HCT116 (cell line): ENCODE data around the gene GFPT2. TPM values are rescaled to one million over a fixed set of nuclear protein-coding genes. Genes with fewer than 3 reads are reported as not detected.

Experiments
- ATAC-seq: fragments of 200-7000 bp; cut with Tn5 transposase; 2 replicates; pipeline ENCODE4 v1.9.1; 2020; ENCODE audit warnings: mild to moderate bottlenecking, moderate library complexity
- BruUV-seq: library from RNA; stranded (reverse); fragments of 400-500 nt; replicated peaks from 2 replicates; lab custom pipeline; 2021; lab: Mats Ljungman, UMichigan
- CTCF ChIA-PET: fragments of 300-600 bp; sonication (Branson Sonifier 250); formaldehyde crosslinking; loops from one replicate; lab custom pipeline; 2021; ENCODE audit warnings: antibody characterized with exemption; lab: Charles Lee
- POLR2A ChIA-PET: fragments of 300-600, 350-600 bp; sonication (Branson Sonifier 250); formaldehyde crosslinking; loops from one replicate; lab custom pipeline; 2021; ENCODE audit warnings: antibody characterized with exemption; lab: Charles Lee
- RAD21 ChIA-PET, 2 experiments: fragments of 300-600 bp; sonication (Branson Sonifier 250); formaldehyde crosslinking; loops; one replicate each; lab custom pipeline; 2023; ENCODE audit warnings: low total read pairs in 2 of 2; ENCODE audit not compliant: uncharacterized antibody in 2 of 2, unreplicated experiment in 2 of 2, low non-redundant PET in 1 of 2; lab: Charles Lee
- DNase-seq: peaks from one replicate; pipeline ENCODE4 v3.0.0-alpha.2; 2010; ENCODE audit warnings: low read depth, low spot score
- H2AFZ ChIP-seq: fragments of 200-600 bp; shearing (Covaris generic), sonication (generic); 2 replicates; pipeline ENCODE4 v1.6.1; 2017; ENCODE audit warnings: low read depth, mixed run types, mixed read lengths, antibody characterized with exemption, low read length; ENCODE audit not compliant: poor library complexity, severe bottlenecking
- H3K27ac ChIP-seq: 2 replicates; pipeline ENCODE4 v1.5.1; 2012; ENCODE audit warnings: low read depth, low read length
- H3K27me3 ChIP-seq: fragments of 200-600 bp; sonication (generic); 2 replicates; pipeline ENCODE4 v1.6.1; 2016; ENCODE audit warnings: mixed run types, low read length, mixed read lengths; ENCODE audit not compliant: insufficient read depth
- H3K36me3 ChIP-seq, 2 experiments: fragments of 200-500 bp in 1 of 2; fragments of 200-600 bp in 1 of 2; sonication (Bioruptor generic) in 1 of 2; sonication (generic) in 1 of 2; 2 replicates each; pipeline versions ENCODE4 v1.5.1 to v1.6.1; 2014 to 2016; ENCODE audit warnings: low read length in 2 of 2, inconsistent platforms in 1 of 2, mixed read lengths in 1 of 2, mixed run types in 1 of 2; ENCODE audit not compliant: insufficient read depth in 2 of 2, control insufficient read depth in 1 of 2
- H3K4me1 ChIP-seq, 2 experiments: fragments of 200-600 bp in 1 of 2; sonication (generic) in 1 of 2; 2 replicates each; pipeline versions ENCODE4 v1.5.1 to v1.6.1; 2012 to 2017; ENCODE audit warnings: low read length in 2 of 2, inconsistent platforms in 1 of 2, mild to moderate bottlenecking in 1 of 2, mixed read lengths in 1 of 2, mixed run types in 1 of 2, moderate library complexity in 1 of 2; ENCODE audit not compliant: insufficient read depth in 2 of 2, control insufficient read depth in 1 of 2
- H3K4me2 ChIP-seq: fragments of 200-600 bp; sonication (generic); 2 replicates; pipeline ENCODE4 v1.6.1; 2017; ENCODE audit warnings: mixed run types, low read length, mixed read lengths
- H3K4me3 ChIP-seq, 2 experiments: fragments of 200-600 bp in 1 of 2; sonication (generic) in 1 of 2; replicated peaks in 1 of 2; 2 replicates each; pipeline ENCODE4 v1.5.1; 2011 to 2016; ENCODE audit warnings: low read length in 2 of 2, control low read depth in 1 of 2, low read depth in 1 of 2, mild to moderate bottlenecking in 1 of 2, mixed read lengths in 1 of 2, mixed run types in 1 of 2
- H3K79me2 ChIP-seq: fragments of 200-600 bp; sonication (generic); 2 replicates; pipeline ENCODE4 v1.6.1; 2017; ENCODE audit warnings: mild to moderate bottlenecking, mixed run types, low read length, moderate library complexity, mixed read lengths; ENCODE audit not compliant: insufficient read depth
- H3K9ac ChIP-seq: fragments of 200-600 bp; sonication (generic); 2 replicates; pipeline ENCODE4 v1.6.1; 2016; ENCODE audit warnings: low read length, mixed read lengths
- H3K9me2 ChIP-seq: fragments of 200-600 bp; sonication (generic), shearing (Covaris generic); 2 replicates; pipeline ENCODE4 v1.6.1; 2017; ENCODE audit warnings: mixed run types, mild to moderate bottlenecking, moderate library complexity; ENCODE audit not compliant: insufficient read depth
- H3K9me3 ChIP-seq, 2 experiments: fragments of 200-500 bp in 1 of 2; fragments of 200-600 bp in 1 of 2; sonication (Bioruptor generic) in 1 of 2; sonication (generic) in 1 of 2; 2 replicates each; pipeline ENCODE4 v1.6.1; 2014 to 2017; ENCODE audit warnings: low read length in 2 of 2, mixed read lengths in 2 of 2, inconsistent platforms in 1 of 2, low read depth in 1 of 2, mild to moderate bottlenecking in 1 of 2, mixed run types in 1 of 2, moderate library complexity in 1 of 2; ENCODE audit not compliant: control insufficient read depth in 1 of 2, insufficient read depth in 1 of 2
- H4K20me1 ChIP-seq: fragments of 200-600 bp; sonication (generic), shearing (Covaris generic); 2 replicates; pipeline ENCODE4 v1.6.1; 2017; ENCODE audit warnings: mixed run types, mild to moderate bottlenecking, moderate library complexity; ENCODE audit not compliant: insufficient read depth
- CEBPB ChIP-seq: IDR thresholded peaks from 2 replicates; pipeline ENCODE4 v1.6.1; 2012; ENCODE audit warnings: low read depth
- EGR1 ChIP-seq: IDR thresholded peaks from 2 replicates; pipeline ENCODE4 v1.6.1; 2012; ENCODE audit warnings: low read depth
- EZH2phosphoT487 ChIP-seq: fragments of 200-600 bp; IDR thresholded peaks from 2 replicates; pipeline ENCODE4 v1.6.1; 2018; ENCODE audit warnings: antibody characterized with exemption, borderline replicate concordance
- FOSL1 ChIP-seq: IDR thresholded peaks from 2 replicates; pipeline ENCODE4 v1.6.1; 2012; ENCODE audit warnings: low read depth
- POLR2A ChIP-seq: IDR thresholded peaks from 2 replicates; pipeline ENCODE4 v1.7.0; 2011; ENCODE audit warnings: borderline replicate concordance; ENCODE audit not compliant: insufficient read depth, insufficient read length; ENCODE audit errors: extremely low read depth
- POLR2AphosphoS5 ChIP-seq: IDR thresholded peaks from 2 replicates; pipeline ENCODE4 v1.6.1; 2011; ENCODE audit warnings: mild to moderate bottlenecking, low read depth, low read length, moderate library complexity
- SIN3A ChIP-seq: IDR thresholded peaks from 2 replicates; pipeline ENCODE4 v1.6.1; 2012; ENCODE audit warnings: low read depth
- SRF ChIP-seq: IDR thresholded peaks from 2 replicates; pipeline ENCODE4 v1.6.1; 2012; ENCODE audit warnings: low read depth
- TCF7L2 ChIP-seq: IDR thresholded peaks from 2 replicates; pipeline ENCODE4 v1.7.0; 2011; ENCODE audit warnings: borderline replicate concordance, inconsistent platforms; ENCODE audit not compliant: insufficient read depth, insufficient read length; ENCODE audit errors: extremely low read depth
- YY1 ChIP-seq: IDR thresholded peaks from 2 replicates; pipeline ENCODE4 v1.6.1; 2011; ENCODE audit warnings: low read length, low read depth, moderate library complexity, mild to moderate bottlenecking; ENCODE audit not compliant: insufficient replicate concordance; ENCODE audit errors: extremely low read depth
- ZFX ChIP-seq: fragments of 450-650 bp; IDR thresholded peaks from 2 replicates; pipeline ENCODE4 v1.6.1; 2017
- intact Hi-C: fragments of 100-400 bp; cut with micrococcal nuclease; formaldehyde crosslinking; loops from 2 replicates; pipeline ENCODE4 v1.10.0; 2022
- total RNA-seq: library from RNA; stranded (reverse); gene quantifications from one replicate; pipeline ENCODE4 v1.2.1, GENCODE V29; 2021; ENCODE audit not compliant: unreplicated experiment
- TF ChIP-seq, protein P1 (sequence below): IDR thresholded peaks from 2 replicates; pipeline ENCODE4 v1.6.1; 2012
- TF ChIP-seq, protein P2 (sequence below), 3 experiments: fragments of 200-600 bp in 1 of 3; sonication (generic) in 1 of 3; IDR thresholded peaks in 2 of 3; conservative IDR thresholded peaks in 1 of 3; 2 replicates each; pipeline ENCODE4 v1.5.1; 2012 to 2017; ENCODE audit warnings: low read depth in 2 of 3, low read length in 2 of 3, antibody characterized with exemption in 1 of 3, borderline replicate concordance in 1 of 3, control low read depth in 1 of 3, mild to moderate bottlenecking in 1 of 3, mixed read lengths in 1 of 3, mixed run types in 1 of 3, moderate library complexity in 1 of 3; ENCODE audit not compliant: insufficient read depth in 1 of 3
- TF ChIP-seq, protein P3 (sequence below): IDR thresholded peaks from 2 replicates; pipeline ENCODE4 v1.6.1; 2012
- TF ChIP-seq, protein P4 (sequence below): IDR thresholded peaks from 2 replicates; pipeline ENCODE4 v1.6.1; 2011; ENCODE audit warnings: mild to moderate bottlenecking, low read length, moderate library complexity; ENCODE audit not compliant: insufficient replicate concordance; ENCODE audit errors: extremely low read depth
- TF ChIP-seq, protein P5 (sequence below): IDR thresholded peaks from 2 replicates; pipeline ENCODE4 v1.6.1; 2012; ENCODE audit warnings: low read depth

The GFPT2 gene
- total RNA-seq, 1 experiment from 2014 or later, result 16.1 TPM

DNA sequence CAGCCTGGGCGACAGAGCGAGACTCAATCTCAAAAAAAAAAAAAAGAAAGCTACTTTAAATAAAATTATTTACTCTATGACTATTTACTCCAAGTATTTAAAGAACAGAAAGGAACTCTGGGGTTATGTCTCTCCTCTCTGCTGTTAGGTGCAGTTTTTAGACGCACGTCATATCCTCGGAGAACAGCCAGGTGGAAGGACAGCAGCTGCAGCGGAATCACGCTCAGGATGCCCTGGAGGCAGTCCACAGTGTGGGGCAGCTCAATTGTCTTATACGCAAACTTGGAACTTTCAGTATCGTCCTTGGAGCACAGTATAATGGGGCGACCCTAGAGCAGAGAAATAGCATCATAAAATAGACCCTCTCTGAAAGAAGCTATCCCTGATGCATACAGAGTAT lies 50.9 kb downstream of the GFPT2 start:
- CTCF ChIA-PET, result interaction anchor here (0.5 kb wide), 1 partner anchor 180 kb away, joined by 5 read pairs; no protein-coding TSS in a partner anchor
- no peaks in the 10 kb centered on the region for H3K36me3 ChIP-seq
- POLR2A ChIA-PET, result no interaction called here
- H3K9me2 ChIP-seq, result no peaks in the 10 kb centered on the region
- ATAC-seq (no peak), DNase-seq (no peak)
- intact Hi-C loops, result no loop called here
- TF ChIP-seq SIN3A (no peak), ZFX (no peak), CEBPB (no peak), FOSL1 (no peak), SRF (no peak), EGR1 (no peak), YY1 (no peak), POLR2A (no peak), EZH2phosphoT487 (no peak), POLR2AphosphoS5 (no peak), TCF7L2 (no peak)
- TF ChIP-seq, protein P1, sequence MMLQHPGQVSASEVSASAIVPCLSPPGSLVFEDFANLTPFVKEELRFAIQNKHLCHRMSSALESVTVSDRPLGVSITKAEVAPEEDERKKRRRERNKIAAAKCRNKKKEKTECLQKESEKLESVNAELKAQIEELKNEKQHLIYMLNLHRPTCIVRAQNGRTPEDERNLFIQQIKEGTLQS, result no peak
- TF ChIP-seq, protein P2, sequence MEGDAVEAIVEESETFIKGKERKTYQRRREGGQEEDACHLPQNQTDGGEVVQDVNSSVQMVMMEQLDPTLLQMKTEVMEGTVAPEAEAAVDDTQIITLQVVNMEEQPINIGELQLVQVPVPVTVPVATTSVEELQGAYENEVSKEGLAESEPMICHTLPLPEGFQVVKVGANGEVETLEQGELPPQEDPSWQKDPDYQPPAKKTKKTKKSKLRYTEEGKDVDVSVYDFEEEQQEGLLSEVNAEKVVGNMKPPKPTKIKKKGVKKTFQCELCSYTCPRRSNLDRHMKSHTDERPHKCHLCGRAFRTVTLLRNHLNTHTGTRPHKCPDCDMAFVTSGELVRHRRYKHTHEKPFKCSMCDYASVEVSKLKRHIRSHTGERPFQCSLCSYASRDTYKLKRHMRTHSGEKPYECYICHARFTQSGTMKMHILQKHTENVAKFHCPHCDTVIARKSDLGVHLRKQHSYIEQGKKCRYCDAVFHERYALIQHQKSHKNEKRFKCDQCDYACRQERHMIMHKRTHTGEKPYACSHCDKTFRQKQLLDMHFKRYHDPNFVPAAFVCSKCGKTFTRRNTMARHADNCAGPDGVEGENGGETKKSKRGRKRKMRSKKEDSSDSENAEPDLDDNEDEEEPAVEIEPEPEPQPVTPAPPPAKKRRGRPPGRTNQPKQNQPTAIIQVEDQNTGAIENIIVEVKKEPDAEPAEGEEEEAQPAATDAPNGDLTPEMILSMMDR (IDR thresholded peaks at IDR 0.05 in 2 of 3, conservative IDR thresholded peaks at IDR 0.05 in 1 of 3; ENCODE audit: borderline replicate concordance in 1 of 3, insufficient read depth in 1 of 3, low read depth in 2 of 3, low read length in 2 of 3), result no peak
- TF ChIP-seq, protein P3, sequence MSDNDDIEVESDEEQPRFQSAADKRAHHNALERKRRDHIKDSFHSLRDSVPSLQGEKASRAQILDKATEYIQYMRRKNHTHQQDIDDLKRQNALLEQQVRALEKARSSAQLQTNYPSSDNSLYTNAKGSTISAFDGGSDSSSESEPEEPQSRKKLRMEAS, result no peak
- TF ChIP-seq, protein P4, sequence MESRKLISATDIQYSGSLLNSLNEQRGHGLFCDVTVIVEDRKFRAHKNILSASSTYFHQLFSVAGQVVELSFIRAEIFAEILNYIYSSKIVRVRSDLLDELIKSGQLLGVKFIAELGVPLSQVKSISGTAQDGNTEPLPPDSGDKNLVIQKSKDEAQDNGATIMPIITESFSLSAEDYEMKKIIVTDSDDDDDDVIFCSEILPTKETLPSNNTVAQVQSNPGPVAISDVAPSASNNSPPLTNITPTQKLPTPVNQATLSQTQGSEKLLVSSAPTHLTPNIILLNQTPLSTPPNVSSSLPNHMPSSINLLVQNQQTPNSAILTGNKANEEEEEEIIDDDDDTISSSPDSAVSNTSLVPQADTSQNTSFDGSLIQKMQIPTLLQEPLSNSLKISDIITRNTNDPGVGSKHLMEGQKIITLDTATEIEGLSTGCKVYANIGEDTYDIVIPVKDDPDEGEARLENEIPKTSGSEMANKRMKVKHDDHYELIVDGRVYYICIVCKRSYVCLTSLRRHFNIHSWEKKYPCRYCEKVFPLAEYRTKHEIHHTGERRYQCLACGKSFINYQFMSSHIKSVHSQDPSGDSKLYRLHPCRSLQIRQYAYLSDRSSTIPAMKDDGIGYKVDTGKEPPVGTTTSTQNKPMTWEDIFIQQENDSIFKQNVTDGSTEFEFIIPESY, result no peak
- TF ChIP-seq, protein P5, sequence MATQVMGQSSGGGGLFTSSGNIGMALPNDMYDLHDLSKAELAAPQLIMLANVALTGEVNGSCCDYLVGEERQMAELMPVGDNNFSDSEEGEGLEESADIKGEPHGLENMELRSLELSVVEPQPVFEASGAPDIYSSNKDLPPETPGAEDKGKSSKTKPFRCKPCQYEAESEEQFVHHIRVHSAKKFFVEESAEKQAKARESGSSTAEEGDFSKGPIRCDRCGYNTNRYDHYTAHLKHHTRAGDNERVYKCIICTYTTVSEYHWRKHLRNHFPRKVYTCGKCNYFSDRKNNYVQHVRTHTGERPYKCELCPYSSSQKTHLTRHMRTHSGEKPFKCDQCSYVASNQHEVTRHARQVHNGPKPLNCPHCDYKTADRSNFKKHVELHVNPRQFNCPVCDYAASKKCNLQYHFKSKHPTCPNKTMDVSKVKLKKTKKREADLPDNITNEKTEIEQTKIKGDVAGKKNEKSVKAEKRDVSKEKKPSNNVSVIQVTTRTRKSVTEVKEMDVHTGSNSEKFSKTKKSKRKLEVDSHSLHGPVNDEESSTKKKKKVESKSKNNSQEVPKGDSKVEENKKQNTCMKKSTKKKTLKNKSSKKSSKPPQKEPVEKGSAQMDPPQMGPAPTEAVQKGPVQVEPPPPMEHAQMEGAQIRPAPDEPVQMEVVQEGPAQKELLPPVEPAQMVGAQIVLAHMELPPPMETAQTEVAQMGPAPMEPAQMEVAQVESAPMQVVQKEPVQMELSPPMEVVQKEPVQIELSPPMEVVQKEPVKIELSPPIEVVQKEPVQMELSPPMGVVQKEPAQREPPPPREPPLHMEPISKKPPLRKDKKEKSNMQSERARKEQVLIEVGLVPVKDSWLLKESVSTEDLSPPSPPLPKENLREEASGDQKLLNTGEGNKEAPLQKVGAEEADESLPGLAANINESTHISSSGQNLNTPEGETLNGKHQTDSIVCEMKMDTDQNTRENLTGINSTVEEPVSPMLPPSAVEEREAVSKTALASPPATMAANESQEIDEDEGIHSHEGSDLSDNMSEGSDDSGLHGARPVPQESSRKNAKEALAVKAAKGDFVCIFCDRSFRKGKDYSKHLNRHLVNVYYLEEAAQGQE, result no peak
- BruUV-seq, result no TSS peak
- RAD21 ChIA-PET, result no interaction called here
- no peak overlapping the region for H3K9ac ChIP-seq
- no peaks in the 10 kb centered on the region for H3K27me3 ChIP-seq
- no peak overlapping the region for H3K4me3 ChIP-seq
- no peak overlapping the region for H2AFZ ChIP-seq
- no peaks in the 10 kb centered on the region for H3K79me2 ChIP-seq
- no peak overlapping the region for H3K4me2 ChIP-seq
- no peak overlapping the region for H3K27ac ChIP-seq
- H3K4me1 ChIP-seq, result no peaks in the 10 kb centered on the region
- no peaks in the 10 kb centered on the region for H4K20me1 ChIP-seq
- no peaks in the 10 kb centered on the region for H3K9me3 ChIP-seq
